CD4-positive, alpha-beta T cell treated with Interleukin-15 for 4 hours (primary cell): ENCODE measurements around the gene GATB.

Experiments used
- DNase-seq: peaks from one replicate; pipeline ENCODE4 v3.0.0-alpha.2; 2020; ENCODE audit warnings: low spot score

GATB gene

DNA sequence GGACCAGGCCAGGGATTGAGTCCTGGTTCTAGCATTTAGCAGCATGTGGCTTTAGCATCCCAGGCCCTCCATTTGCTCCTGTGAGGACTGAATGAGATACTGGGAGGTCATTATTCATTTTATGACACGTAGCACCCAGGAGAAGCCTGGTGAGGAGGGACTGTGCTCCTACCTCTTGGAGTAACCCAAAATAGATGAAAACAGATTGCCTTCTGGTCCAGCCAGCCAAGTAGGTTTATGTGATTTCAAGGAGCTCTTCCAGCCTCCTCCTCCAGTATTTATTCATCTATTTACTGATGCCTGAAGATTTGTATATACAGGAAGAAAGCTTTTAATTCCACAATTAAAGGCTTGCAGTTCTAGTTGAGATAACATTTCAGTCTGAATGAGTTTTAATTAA is 109.3 kb downstream of the GATB start:
- DNase-seq = no peak

GRCh38 chr4:151649479-151649878 is 111.3 kb downstream of the GATB start:
- DNase-seq = no peak

DNA sequence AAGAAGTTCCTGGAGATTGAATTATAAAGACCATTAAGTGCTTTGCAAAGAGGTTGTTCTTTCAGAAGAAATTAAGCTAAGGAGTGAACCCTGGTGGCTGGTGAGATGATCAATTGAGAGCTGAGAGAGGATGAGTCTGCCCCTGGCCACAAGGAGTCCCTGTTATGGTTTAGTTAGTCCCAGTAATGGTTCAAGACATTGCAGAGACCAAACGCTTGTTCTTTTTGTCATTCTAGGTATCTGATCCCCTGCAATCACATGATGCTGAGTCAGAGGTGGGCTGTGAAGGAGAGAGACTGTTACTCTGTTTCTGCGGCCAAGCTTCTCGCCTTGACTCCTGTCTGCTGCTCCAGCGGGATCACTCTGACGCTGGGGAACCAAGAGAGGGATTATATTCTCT is 114.5 kb downstream of the GATB start:
- no peak for DNase-seq

DNA sequence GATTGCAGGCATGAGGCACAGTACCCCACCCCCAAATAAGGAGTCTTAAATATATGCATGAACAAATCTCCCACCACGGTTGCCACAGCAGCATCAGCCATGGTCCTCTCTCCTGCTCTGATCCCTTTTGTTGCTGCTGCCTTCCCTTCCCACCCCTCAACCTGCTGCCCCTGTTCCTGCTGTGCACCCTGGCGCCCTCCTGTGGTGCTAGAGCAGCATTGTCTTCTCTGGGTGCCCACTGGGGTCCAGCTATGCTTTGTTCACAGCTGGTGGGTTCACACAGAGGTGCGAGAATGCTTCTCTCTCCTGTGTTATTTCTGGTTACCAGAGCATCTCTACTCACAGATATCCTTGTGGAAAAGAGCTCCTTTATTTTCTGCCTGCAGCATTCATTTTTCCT is 116.2 kb downstream of the GATB start:
- no peak for DNase-seq

- DNase-seq = no peak
These were observed 117.2 kb downstream of the GATB start for GRCh38 chr4:151643564-151643963.

- DNase-seq = no peak
These were observed 118.8 kb downstream of the GATB start for GRCh38 chr4:151641983-151642382.

GRCh38 chr4:151641167-151641566 is 119.6 kb downstream of the GATB start:
- DNase-seq = no peak

GRCh38 chr4:151640381-151640780 is 120.4 kb downstream of the GATB start:
- no peak for DNase-seq

GRCh38 chr4:151638295-151638858 is 122.4 kb downstream of the GATB start:
- DNase-seq = no peak

DNA sequence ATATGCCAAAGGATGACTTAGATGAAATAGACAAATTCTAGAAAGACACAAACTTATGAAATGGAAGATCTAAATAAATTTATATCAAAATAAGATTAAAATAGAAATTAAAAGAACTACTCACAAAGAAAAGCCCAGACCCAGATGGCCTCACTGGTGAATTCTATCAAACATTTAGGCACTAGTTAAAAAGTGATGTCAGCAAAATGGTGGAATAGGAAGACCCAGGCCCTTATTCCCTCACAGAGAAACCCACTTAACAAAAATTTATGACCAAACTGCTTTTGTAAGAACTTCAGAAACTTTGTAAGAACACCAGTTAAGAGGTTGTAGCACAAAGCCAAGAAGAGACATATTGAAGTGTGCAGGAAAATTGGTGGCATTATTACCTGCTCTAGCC is 129.5 kb downstream of the GATB start:
- DNase-seq = no peak

DNA sequence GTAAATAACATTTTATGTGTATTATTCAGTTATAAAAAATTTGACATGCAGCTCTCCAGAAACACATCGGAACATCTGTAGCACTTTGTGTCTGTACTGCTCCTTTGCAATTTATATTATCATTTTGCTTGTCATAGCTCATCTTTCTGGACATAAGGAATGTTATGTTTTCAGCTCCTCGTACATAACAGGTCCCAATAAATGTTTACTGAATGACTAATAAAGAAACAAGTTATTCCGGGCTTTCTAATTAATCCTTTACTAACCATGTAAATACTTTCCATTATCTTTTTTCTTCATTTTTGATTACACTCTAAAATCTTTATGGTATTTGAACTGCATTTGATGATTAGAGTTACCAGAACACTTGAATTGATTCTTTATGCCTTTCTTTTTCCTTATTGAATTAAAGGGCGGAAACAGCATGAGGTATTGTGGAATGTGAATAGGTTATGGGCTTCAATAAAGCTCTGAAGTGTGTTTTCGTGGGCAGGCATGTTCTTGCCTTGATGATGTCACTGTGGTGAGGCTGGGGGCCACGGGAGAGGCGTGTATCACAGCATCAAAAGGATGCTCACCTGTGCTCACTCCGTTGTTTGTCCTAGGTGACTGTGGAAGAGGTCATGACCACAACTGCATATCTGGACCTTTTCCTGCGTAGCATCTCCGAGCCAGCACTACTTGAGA is 131.6 kb downstream of the GATB start:
- DNase-seq = no peak

- no peak for DNase-seq
These were observed 132.7 kb downstream of the GATB start for GRCh38 chr4:151628001-151628608.

DNA sequence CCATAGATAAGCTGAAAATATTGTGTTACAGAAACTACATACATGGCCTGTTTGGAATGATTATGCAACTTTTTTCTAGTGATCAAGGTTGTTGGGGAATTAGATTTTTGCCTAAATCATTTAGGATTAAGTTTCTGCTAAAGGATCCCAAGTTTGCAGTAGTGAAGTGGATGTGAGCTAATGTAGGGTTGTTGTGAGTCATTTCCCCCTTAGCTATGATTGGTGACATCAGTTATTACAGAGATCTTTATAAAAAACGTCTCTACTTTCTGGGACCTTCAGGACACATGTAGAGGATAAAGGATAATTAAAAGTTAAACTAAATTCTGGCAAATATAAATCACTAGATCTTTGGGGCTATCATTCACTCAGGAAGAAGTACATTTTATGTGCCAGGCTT is 133.3 kb downstream of the GATB start:
- DNase-seq = no peak

DNA sequence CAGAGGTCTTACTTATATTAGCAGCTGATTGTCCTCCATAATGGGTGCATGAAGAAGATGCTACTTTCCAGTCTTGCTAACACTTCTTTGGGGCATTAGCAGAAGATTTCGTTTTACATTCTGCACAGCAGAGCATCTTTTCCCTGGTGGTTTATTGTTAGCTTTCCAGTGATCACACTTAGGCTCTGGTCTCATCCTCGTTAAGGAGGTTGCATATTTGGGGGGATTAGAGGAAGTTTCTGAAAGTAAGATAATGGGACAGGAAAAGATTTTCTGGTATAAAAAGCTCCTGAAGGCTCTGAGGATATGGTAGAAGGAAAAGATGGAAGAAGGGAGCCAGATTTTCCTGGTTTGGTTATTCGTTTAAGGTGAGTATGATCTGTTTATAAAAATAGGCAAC is 134.1 kb downstream of the GATB start:
- DNase-seq = no peak

- no peak for DNase-seq
These were observed 134.6 kb downstream of the GATB start for GRCh38 chr4:151626228-151626627.

- DNase-seq = no peak
These were observed 135.9 kb downstream of the GATB start for GRCh38 chr4:151624626-151625565.
